Measurements from ENCODE around the gene TRAIP.

Gene TRAIP

GRCh38 chr3:49869525-49870126 is 13.3 kb upstream of the TRAIP start, which contains the start of gene CAMKV:
CAMKV (minus strand) TSS chr3:49869906; CDS start chr3:49862388, 7,518 bp downstream.
- CTCF ChIA-PET: interaction anchor here (1.0 kb wide), 1 partner anchor 28 kb away, joined by 3 read pairs; no protein-coding TSS in a partner anchor
- DNase-seq (ENCODE audit: extremely low spot score): peak; percentile 86

GRCh38 chr3:49868862-49869466 is 12.6 kb upstream of the TRAIP start:
- ChIA-PET POLR2A (interaction anchor here (1.1 to 7.3 kb wide), 3 partner anchors 12 to 61 kb away, joined by 3 to 41 read pairs (median 6); partner anchors contain the start of genes MON1A and TRAIP), CTCF (interaction anchor here (1.0 to 1.3 kb wide), 2 partner anchors 27 to 30 kb away, joined by 3 read pairs; no protein-coding TSS in a partner anchor)
- peak; percentile 36 for DNase-seq (ENCODE audit: extremely low spot score)
- TF ChIP-seq PKNOX1 (IDR thresholded peaks at IDR 0.05) (no peak), TARDBP (IDR thresholded peaks at IDR 0.05) (no peak), ARNT (IDR thresholded peaks at IDR 0.05) (no peak), NFRKB (IDR thresholded peaks at IDR 0.05) (no peak), FOXA1 (IDR thresholded peaks at IDR 0.05) (no peak), FOXK2 (IDR thresholded peaks at IDR 0.05) (no peak), HDGF (IDR thresholded peaks at IDR 0.05; ENCODE audit: borderline replicate concordance) (no peak), SUZ12 (IDR thresholded peaks at IDR 0.05) (no peak), ELF4 (IDR thresholded peaks at IDR 0.05) (no peak), ZNF384 (IDR thresholded peaks at IDR 0.05) (no peak), BHLHE40 (IDR thresholded peaks at IDR 0.05; ENCODE audit: borderline replicate concordance) (no peak), FOXM1 (IDR thresholded peaks at IDR 0.05; ENCODE audit: borderline replicate concordance) (no peak), L3MBTL2 (conservative IDR thresholded peaks at IDR 0.05) (no peak), CTBP1 (IDR thresholded peaks at IDR 0.05; ENCODE audit: borderline replicate concordance) (no peak), LEF1 (IDR thresholded peaks at IDR 0.05; ENCODE audit: borderline replicate concordance) (no peak), SP1 (IDR thresholded peaks at IDR 0.05) (no peak)

More at GRCh38 chr3:49869525-49870126, 13.3 kb upstream of the TRAIP start, which contains the start of gene CAMKV:
- POLR2A ChIA-PET: interaction anchor here (1.1 to 7.3 kb wide), 4 partner anchors 12 to 60 kb away, joined by 3 to 41 read pairs (median 5); partner anchors contain the start of genes MON1A and TRAIP
- TF ChIP-seq L3MBTL2 (conservative IDR thresholded peaks at IDR 0.05) (peak; percentile 93), ZNF384 (IDR thresholded peaks at IDR 0.05) (no peak)

- no peak for DNase-seq (ENCODE audit: extremely low spot score)
- ChIA-PET CTCF (interaction anchor here (1.3 kb wide), 1 partner anchor 31 kb away, joined by 3 read pairs; no protein-coding TSS in a partner anchor), POLR2A (interaction anchor here (0.8 to 7.3 kb wide), 3 partner anchors 11 to 72 kb away, joined by 5 to 41 read pairs (median 6); partner anchors contain the start of genes MON1A, RBM6 and TRAIP)
- TF ChIP-seq HDGF (IDR thresholded peaks at IDR 0.05; ENCODE audit: borderline replicate concordance) (no peak), TARDBP (IDR thresholded peaks at IDR 0.05) (no peak), FOXA1 (IDR thresholded peaks at IDR 0.05) (no peak), NFRKB (IDR thresholded peaks at IDR 0.05) (no peak), CTBP1 (IDR thresholded peaks at IDR 0.05; ENCODE audit: borderline replicate concordance) (no peak), SUZ12 (IDR thresholded peaks at IDR 0.05) (no peak), SP1 (IDR thresholded peaks at IDR 0.05) (no peak), ARNT (IDR thresholded peaks at IDR 0.05) (no peak), FOXK2 (IDR thresholded peaks at IDR 0.05) (no peak), L3MBTL2 (conservative IDR thresholded peaks at IDR 0.05) (no peak), ELF4 (IDR thresholded peaks at IDR 0.05) (no peak), LEF1 (IDR thresholded peaks at IDR 0.05; ENCODE audit: borderline replicate concordance) (no peak), FOXM1 (IDR thresholded peaks at IDR 0.05; ENCODE audit: borderline replicate concordance) (no peak), PKNOX1 (IDR thresholded peaks at IDR 0.05) (no peak), BHLHE40 (IDR thresholded peaks at IDR 0.05; ENCODE audit: borderline replicate concordance) (no peak), ZNF384 (IDR thresholded peaks at IDR 0.05) (no peak)
These were observed 11.5 kb upstream of the TRAIP start for GRCh38 chr3:49867871-49868321.

GRCh38 chr3:49867400-49867799 is 11.0 kb upstream of the TRAIP start:
- no peak for TF ChIP-seq HDGF (IDR thresholded peaks at IDR 0.05; ENCODE audit: borderline replicate concordance)
- no peak for TF ChIP-seq FOXK2 (IDR thresholded peaks at IDR 0.05)
- no peak for TF ChIP-seq SP1 (IDR thresholded peaks at IDR 0.05)
- TF ChIP-seq PKNOX1 (IDR thresholded peaks at IDR 0.05): no peak
- TF ChIP-seq ZNF384 (IDR thresholded peaks at IDR 0.05): no peak
- no peak for TF ChIP-seq ELF4 (IDR thresholded peaks at IDR 0.05)
- no peak for TF ChIP-seq BHLHE40 (IDR thresholded peaks at IDR 0.05; ENCODE audit: borderline replicate concordance)
- no peak for DNase-seq (ENCODE audit: extremely low spot score)
- ChIA-PET POLR2A (interaction anchor here (0.8 to 7.3 kb wide), 2 partner anchors 10 to 73 kb away, joined by 5 to 41 read pairs; partner anchors contain the start of genes RBM6 and TRAIP), CTCF (interaction anchor here (1.3 to 1.5 kb wide), 2 partner anchors 26 to 32 kb away, joined by 3 read pairs; no protein-coding TSS in a partner anchor)

- ChIA-PET CTCF (no interaction called here), POLR2A (interaction anchor here (3.0 to 7.3 kb wide), 2 partner anchors 8 to 64 kb away, joined by 11 to 41 read pairs; partner anchors contain the start of genes MON1A and TRAIP)
- no peak for DNase-seq (ENCODE audit: extremely low spot score)
- TF ChIP-seq HDGF (IDR thresholded peaks at IDR 0.05; ENCODE audit: borderline replicate concordance) (no peak), SP1 (IDR thresholded peaks at IDR 0.05) (no peak), BHLHE40 (IDR thresholded peaks at IDR 0.05; ENCODE audit: borderline replicate concordance) (no peak), FOXK2 (IDR thresholded peaks at IDR 0.05) (no peak), LEF1 (IDR thresholded peaks at IDR 0.05; ENCODE audit: borderline replicate concordance) (no peak), PKNOX1 (IDR thresholded peaks at IDR 0.05) (no peak), ELF4 (IDR thresholded peaks at IDR 0.05) (no peak), ARNT (IDR thresholded peaks at IDR 0.05) (no peak), CTBP1 (IDR thresholded peaks at IDR 0.05; ENCODE audit: borderline replicate concordance) (no peak), SUZ12 (IDR thresholded peaks at IDR 0.05) (no peak), L3MBTL2 (conservative IDR thresholded peaks at IDR 0.05) (no peak)
These were observed 8.9 kb upstream of the TRAIP start for GRCh38 chr3:49865198-49865784.
